ENCODE measurements around the gene UGT8. TPM values are rescaled to one million over a fixed set of nuclear protein-coding genes. Genes with fewer than 3 reads are reported as not detected.

The UGT8 gene
- total RNA-seq, 1 experiment from 2014 or later: 1.2 TPM

DNA sequence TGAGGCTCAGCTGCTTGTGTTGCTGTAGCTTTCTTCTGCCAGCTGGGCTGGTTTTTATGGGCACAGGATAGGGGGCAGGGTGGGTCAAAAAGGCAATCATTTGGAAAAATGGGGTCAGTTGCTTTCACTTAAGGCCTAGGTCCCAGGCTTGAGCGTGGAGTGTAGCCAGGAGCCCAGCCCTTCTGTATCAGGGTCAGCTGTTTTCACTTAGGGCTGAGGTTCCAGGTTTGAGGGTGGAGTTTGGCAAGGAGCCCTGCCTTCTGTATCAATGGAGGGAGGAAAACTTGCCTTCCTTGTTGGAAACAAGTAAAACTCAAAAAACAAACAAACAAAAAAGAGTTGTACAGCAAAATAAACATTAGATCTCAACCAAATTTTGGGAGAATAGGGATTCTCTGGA, 37.0 kb upstream of the UGT8 start:
- Histone ChIP-seq H3K9me3 (ENCODE audit: low read depth, low read length, poor library complexity, severe bottlenecking) (peaks cover 30% of the 10 kb centered on the region), H3K27me3 (replicated peaks; ENCODE audit: insufficient read depth, low read depth, low read length, poor library complexity) (no peaks in the 10 kb centered on the region), H3K36me3 (ENCODE audit: insufficient read depth, low read length, poor library complexity, severe bottlenecking) (no peaks in the 10 kb centered on the region), H3K27ac (ENCODE audit: low read depth, low read length, poor library complexity, severe bottlenecking) (no peak overlapping the region), H3K4me3 (ENCODE audit: low read depth, low read length, poor library complexity, severe bottlenecking) (no peak overlapping the region), H3K4me1 (ENCODE audit: insufficient read depth, low read length, poor library complexity, severe bottlenecking) (no peaks in the 10 kb centered on the region)
- no TSS peak for BruUV-seq (replicated peaks)
- CTCF ChIA-PET: no interaction called here
- TF ChIP-seq, protein P1, sequence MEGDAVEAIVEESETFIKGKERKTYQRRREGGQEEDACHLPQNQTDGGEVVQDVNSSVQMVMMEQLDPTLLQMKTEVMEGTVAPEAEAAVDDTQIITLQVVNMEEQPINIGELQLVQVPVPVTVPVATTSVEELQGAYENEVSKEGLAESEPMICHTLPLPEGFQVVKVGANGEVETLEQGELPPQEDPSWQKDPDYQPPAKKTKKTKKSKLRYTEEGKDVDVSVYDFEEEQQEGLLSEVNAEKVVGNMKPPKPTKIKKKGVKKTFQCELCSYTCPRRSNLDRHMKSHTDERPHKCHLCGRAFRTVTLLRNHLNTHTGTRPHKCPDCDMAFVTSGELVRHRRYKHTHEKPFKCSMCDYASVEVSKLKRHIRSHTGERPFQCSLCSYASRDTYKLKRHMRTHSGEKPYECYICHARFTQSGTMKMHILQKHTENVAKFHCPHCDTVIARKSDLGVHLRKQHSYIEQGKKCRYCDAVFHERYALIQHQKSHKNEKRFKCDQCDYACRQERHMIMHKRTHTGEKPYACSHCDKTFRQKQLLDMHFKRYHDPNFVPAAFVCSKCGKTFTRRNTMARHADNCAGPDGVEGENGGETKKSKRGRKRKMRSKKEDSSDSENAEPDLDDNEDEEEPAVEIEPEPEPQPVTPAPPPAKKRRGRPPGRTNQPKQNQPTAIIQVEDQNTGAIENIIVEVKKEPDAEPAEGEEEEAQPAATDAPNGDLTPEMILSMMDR (conservative IDR thresholded peaks at IDR 0.05; ENCODE audit: low read depth, low read length): no peak
- no peak for TF ChIP-seq EZH2 (IDR thresholded peaks at IDR 0.05; ENCODE audit: borderline replicate concordance, low read depth, low read length, poor library complexity, severe bottlenecking)
- intact Hi-C loops (cut with micrococcal nuclease; ENCODE audit: unreplicated experiment): no loop called here
- POLR2A ChIA-PET (ENCODE audit: low non-redundant PET): no interaction called here
- no peak for DNase-seq (ENCODE audit: low spot score)

DNA sequence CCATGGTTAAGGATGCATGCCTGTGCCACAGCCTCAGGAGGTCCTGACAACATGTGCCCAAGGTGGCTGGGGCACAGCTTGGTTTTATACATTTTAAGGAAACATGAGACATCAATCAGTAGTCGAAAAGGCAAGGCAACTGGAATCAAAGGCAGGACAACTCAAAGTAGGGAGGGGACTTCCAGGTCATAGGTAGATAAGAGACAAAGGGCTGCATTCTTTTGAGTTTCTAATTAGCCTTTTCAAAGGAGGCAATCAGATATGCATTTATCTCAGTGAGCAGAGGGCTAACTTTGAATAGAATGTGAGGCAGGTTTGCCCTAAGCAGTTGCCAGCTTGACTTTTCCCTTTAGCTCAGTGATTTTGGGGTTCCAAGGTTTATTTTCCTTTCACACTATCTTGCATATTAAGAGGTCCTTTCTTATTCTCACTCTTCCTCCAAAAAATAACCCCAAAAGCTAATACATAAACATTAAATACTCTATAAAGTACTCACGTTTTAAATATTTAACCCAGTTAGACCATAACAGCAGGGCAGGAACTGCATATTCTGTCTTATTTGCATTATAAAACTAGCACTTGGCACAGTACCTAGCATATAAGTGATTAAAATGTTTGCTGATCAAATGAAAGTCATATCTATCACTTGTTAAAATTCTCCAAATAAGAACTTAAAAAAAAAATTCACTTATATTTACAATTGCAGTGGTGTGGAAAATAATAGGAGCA, 36.3 kb upstream of the UGT8 start:
- H3K27ac ChIP-seq (ENCODE audit: low read depth, low read length, poor library complexity, severe bottlenecking): no peak overlapping the region
- CTCF ChIA-PET: no interaction called here
- peaks cover 25% of the 10 kb centered on the region for H3K9me3 ChIP-seq (ENCODE audit: low read depth, low read length, poor library complexity, severe bottlenecking)
- no peak for DNase-seq (ENCODE audit: low spot score)
- TF ChIP-seq, protein P1 (conservative IDR thresholded peaks at IDR 0.05; ENCODE audit: low read depth, low read length): no peak
- TF ChIP-seq EZH2 (IDR thresholded peaks at IDR 0.05; ENCODE audit: borderline replicate concordance, low read depth, low read length, poor library complexity, severe bottlenecking): no peak
- intact Hi-C loops (cut with micrococcal nuclease; ENCODE audit: unreplicated experiment): no loop called here
- BruUV-seq (replicated peaks): no TSS peak
- no peaks in the 10 kb centered on the region for H3K4me1 ChIP-seq (ENCODE audit: insufficient read depth, low read length, poor library complexity, severe bottlenecking)
- no peak overlapping the region for H3K4me3 ChIP-seq (ENCODE audit: low read depth, low read length, poor library complexity, severe bottlenecking)
- POLR2A ChIA-PET (ENCODE audit: low non-redundant PET): no interaction called here
- no peaks in the 10 kb centered on the region for H3K27me3 ChIP-seq (replicated peaks; ENCODE audit: insufficient read depth, low read depth, low read length, poor library complexity)
- H3K36me3 ChIP-seq (ENCODE audit: insufficient read depth, low read length, poor library complexity, severe bottlenecking): no peaks in the 10 kb centered on the region

DNA sequence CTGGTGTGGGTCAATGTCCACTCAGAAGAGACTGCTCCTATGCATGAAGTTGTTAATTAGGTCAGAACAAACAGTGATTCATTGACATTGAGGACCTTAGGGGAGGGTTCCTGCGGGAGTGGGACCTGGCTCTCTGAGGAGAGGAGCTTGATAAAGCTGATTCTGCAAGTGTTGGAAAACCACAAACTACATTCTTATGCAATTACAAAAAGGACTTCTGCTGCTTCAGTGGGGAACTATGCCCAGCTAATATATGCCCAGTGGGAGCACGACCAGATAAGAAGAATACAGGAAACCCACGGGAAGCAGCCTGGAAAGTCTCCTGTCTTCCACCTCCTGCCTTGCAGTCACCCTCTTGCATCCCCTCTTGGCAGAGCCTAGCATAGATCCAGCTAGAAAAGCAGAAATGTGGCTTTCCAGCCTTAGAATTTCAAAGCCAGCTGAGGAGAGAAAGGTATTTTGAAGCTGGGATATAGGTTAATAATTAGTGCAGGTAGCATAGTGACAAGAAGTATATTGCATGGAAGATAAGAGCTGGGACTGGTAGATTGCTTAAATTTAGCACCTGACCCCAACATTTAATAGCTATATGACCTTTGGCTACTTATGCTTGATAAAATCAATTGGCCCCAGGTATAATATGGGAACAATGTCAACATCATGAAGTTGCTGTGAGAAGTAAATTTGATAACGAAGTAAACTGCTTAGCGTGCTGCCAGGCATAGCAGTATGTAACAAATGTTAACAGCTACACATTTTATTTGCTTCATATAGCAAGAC, 34.9 kb upstream of the UGT8 start:
- no peak for DNase-seq (ENCODE audit: low spot score)
- intact Hi-C loops (cut with micrococcal nuclease; ENCODE audit: unreplicated experiment): no loop called here
- Histone ChIP-seq H3K27me3 (replicated peaks; ENCODE audit: insufficient read depth, low read depth, low read length, poor library complexity) (no peaks in the 10 kb centered on the region), H3K9me3 (ENCODE audit: low read depth, low read length, poor library complexity, severe bottlenecking) (peaks cover 11% of the 10 kb centered on the region), H3K4me3 (ENCODE audit: low read depth, low read length, poor library complexity, severe bottlenecking) (no peak overlapping the region), H3K36me3 (ENCODE audit: insufficient read depth, low read length, poor library complexity, severe bottlenecking) (no peaks in the 10 kb centered on the region), H3K27ac (ENCODE audit: low read depth, low read length, poor library complexity, severe bottlenecking) (no peak overlapping the region), H3K4me1 (ENCODE audit: insufficient read depth, low read length, poor library complexity, severe bottlenecking) (no peaks in the 10 kb centered on the region)
- ChIA-PET CTCF (no interaction called here), POLR2A (ENCODE audit: low non-redundant PET) (no interaction called here)
- TF ChIP-seq EZH2 (IDR thresholded peaks at IDR 0.05; ENCODE audit: borderline replicate concordance, low read depth, low read length, poor library complexity, severe bottlenecking): no peak
- TF ChIP-seq, protein P1 (conservative IDR thresholded peaks at IDR 0.05; ENCODE audit: low read depth, low read length): no peak
- BruUV-seq (replicated peaks): no TSS peak
